Neural cell (in vitro differentiated cells): ENCODE data around the gene FBXO7. TPM values are rescaled to one million over a fixed set of nuclear protein-coding genes. Genes with fewer than 3 reads are reported as not detected.
A peak's percentile ranks its signal among the peaks of the same experiment; 100 is the strongest.

Experiments
- H2AFZ ChIP-seq: fragments of 200-600, 300-800 bp; sonication (generic), shearing (Covaris generic); 2 replicates; pipeline ENCODE4 v1.6.0; 2014; ENCODE audit warnings: low read depth, mild to moderate bottlenecking, antibody characterized with exemption, low read length, moderate library complexity
- H3F3A ChIP-seq: fragments of 200-600 bp; shearing (Covaris generic); 2 replicates; pipeline ENCODE4 v1.6.1; 2016; ENCODE audit warnings: mild to moderate bottlenecking, moderate library complexity, mixed read lengths, antibody characterized with exemption, low read length; ENCODE audit not compliant: insufficient read depth, poor library complexity, severe bottlenecking
- H3K27ac ChIP-seq: fragments of 200-600, 300-800 bp; sonication (generic), shearing (Covaris generic); 2 replicates; pipeline ENCODE4 v1.5.1; 2014; ENCODE audit warnings: mild to moderate bottlenecking, low read length, moderate library complexity
- H3K27me3 ChIP-seq: fragments of 300-800, 200-600 bp; sonication (generic), shearing (Covaris generic); 2 replicates; pipeline ENCODE4 v1.6.0; 2014; ENCODE audit warnings: mild to moderate bottlenecking, low read depth, low read length, moderate library complexity; ENCODE audit not compliant: insufficient read depth
- H3K36me3 ChIP-seq: fragments of 300-800, 200-600 bp; sonication (generic), shearing (Covaris generic); 2 replicates; pipeline ENCODE4 v1.5.1; 2014; ENCODE audit warnings: mild to moderate bottlenecking, antibody characterized with exemption, low read length, moderate library complexity; ENCODE audit not compliant: insufficient read depth
- H3K4me2 ChIP-seq: fragments of 300-800, 200-600 bp; sonication (generic), shearing (Covaris generic); 2 replicates; pipeline ENCODE4 v1.6.0; 2014; ENCODE audit warnings: mild to moderate bottlenecking, low read length
- H3K4me3 ChIP-seq: fragments of 300-800, 200-600 bp; sonication (generic), shearing (Covaris generic); 2 replicates; pipeline ENCODE4 v1.5.1; 2014; ENCODE audit warnings: mild to moderate bottlenecking, low read length, moderate library complexity
- H3K79me2 ChIP-seq: fragments of 200-600 bp; shearing (Covaris generic); replicated peaks from 2 replicates; pipeline ENCODE4 v1.6.0; 2014; ENCODE audit warnings: mild to moderate bottlenecking, low read length, moderate library complexity; ENCODE audit not compliant: insufficient read depth
- H3K9ac ChIP-seq: fragments of 300-800, 200-600 bp; sonication (generic), shearing (Covaris generic); 2 replicates; pipeline ENCODE4 v1.6.1; 2016; ENCODE audit warnings: mild to moderate bottlenecking, low read length, mixed read lengths
- H3K9me2 ChIP-seq: fragments of 200-600 bp; shearing (Covaris generic); 2 replicates; pipeline ENCODE4 v1.6.1; 2016; ENCODE audit warnings: mild to moderate bottlenecking, low read length, mixed read lengths; ENCODE audit not compliant: insufficient read depth
- H3K9me3 ChIP-seq: fragments of 200-600, 300-800 bp; sonication (generic), shearing (Covaris generic); 2 replicates; pipeline ENCODE4 v1.6.1; 2016; ENCODE audit warnings: mild to moderate bottlenecking, mixed run types, low read length, moderate library complexity, mixed read lengths
- H4K20me1 ChIP-seq: fragments of 200-600 bp; shearing (Covaris generic); 2 replicates; pipeline ENCODE4 v1.6.1; 2016; ENCODE audit warnings: mild to moderate bottlenecking, mixed run types; ENCODE audit not compliant: insufficient read depth
- EP300 ChIP-seq: fragments of 450-650 bp; conservative IDR thresholded peaks from 2 replicates; pipeline ENCODE4 v1.6.1; 2014; ENCODE audit warnings: antibody characterized with exemption, mild to moderate bottlenecking, moderate library complexity; ENCODE audit not compliant: poor library complexity, severe bottlenecking
- EZH2 ChIP-seq: fragments of 200-600, 300-800 bp; shearing (Covaris generic), sonication (generic); IDR thresholded peaks from 2 replicates; pipeline ENCODE4 v1.6.1; 2014; ENCODE audit warnings: antibody characterized with exemption, low read length, borderline replicate concordance, mild to moderate bottlenecking; ENCODE audit not compliant: insufficient read depth, poor library complexity, severe bottlenecking
- MXI1 ChIP-seq: fragments of 450-650 bp; conservative IDR thresholded peaks from 2 replicates; pipeline ENCODE4 v1.6.1; 2014; ENCODE audit warnings: antibody characterized with exemption, mild to moderate bottlenecking; ENCODE audit not compliant: poor library complexity, severe bottlenecking
- POLR2AphosphoS5 ChIP-seq: IDR thresholded peaks from 2 replicates; pipeline ENCODE4 v1.6.1; 2012
- RAD21 ChIP-seq: fragments of 450-650 bp; conservative IDR thresholded peaks from 2 replicates; pipeline ENCODE4 v1.6.1; 2014; ENCODE audit warnings: antibody characterized with exemption, mild to moderate bottlenecking, moderate library complexity
- SMC3 ChIP-seq: fragments of 450-650 bp; conservative IDR thresholded peaks from 2 replicates; pipeline ENCODE4 v1.6.1; 2014; ENCODE audit warnings: antibody characterized with exemption, mild to moderate bottlenecking, moderate library complexity; ENCODE audit not compliant: poor library complexity
- TAF1 ChIP-seq: IDR thresholded peaks from 2 replicates; pipeline ENCODE4 v1.6.1; 2012; ENCODE audit warnings: low read depth
- polyA plus RNA-seq: library from polyadenylated mRNA; depleted of rRNA; stranded (reverse); fragments of >200 nt; gene quantifications from 2 replicates; pipeline ENCODE4 v1.2.3, GENCODE V29; 2014
- TF ChIP-seq, protein P1 (sequence below): IDR thresholded peaks from 2 replicates; pipeline ENCODE4 v1.6.1; 2012; ENCODE audit warnings: borderline replicate concordance
- TF ChIP-seq, protein P2 (sequence below): fragments of 450-650 bp; IDR thresholded peaks from 2 replicates; pipeline ENCODE4 v1.5.1; 2014; ENCODE audit warnings: antibody characterized with exemption, mild to moderate bottlenecking, moderate library complexity; ENCODE audit not compliant: poor library complexity, severe bottlenecking

FBXO7 gene
- polyA plus RNA-seq, 1 donor from 2014 or later: 51.2 TPM

GRCh38 chr22:32531931-32532819 is 57.6 kb downstream of the FBXO7 start:
- Histone ChIP-seq H3K27me3 (no peaks in the 10 kb centered on the region), H3F3A (no peaks in the 10 kb centered on the region), H3K79me2 (no peaks in the 10 kb centered on the region), H3K4me3 (peak overlapping the region; percentile 33), H4K20me1 (no peaks in the 10 kb centered on the region), H2AFZ (peak overlapping the region; percentile 6), H3K4me2 (no peak overlapping the region), H3K27ac (no peak overlapping the region), H3K9me3 (no peaks in the 10 kb centered on the region), H3K36me3 (no peaks in the 10 kb centered on the region), H3K9ac (peak overlapping the region; percentile 45), H3K9me2 (no peaks in the 10 kb centered on the region)
- no peak for TF ChIP-seq EZH2
- TF ChIP-seq, protein P1, sequence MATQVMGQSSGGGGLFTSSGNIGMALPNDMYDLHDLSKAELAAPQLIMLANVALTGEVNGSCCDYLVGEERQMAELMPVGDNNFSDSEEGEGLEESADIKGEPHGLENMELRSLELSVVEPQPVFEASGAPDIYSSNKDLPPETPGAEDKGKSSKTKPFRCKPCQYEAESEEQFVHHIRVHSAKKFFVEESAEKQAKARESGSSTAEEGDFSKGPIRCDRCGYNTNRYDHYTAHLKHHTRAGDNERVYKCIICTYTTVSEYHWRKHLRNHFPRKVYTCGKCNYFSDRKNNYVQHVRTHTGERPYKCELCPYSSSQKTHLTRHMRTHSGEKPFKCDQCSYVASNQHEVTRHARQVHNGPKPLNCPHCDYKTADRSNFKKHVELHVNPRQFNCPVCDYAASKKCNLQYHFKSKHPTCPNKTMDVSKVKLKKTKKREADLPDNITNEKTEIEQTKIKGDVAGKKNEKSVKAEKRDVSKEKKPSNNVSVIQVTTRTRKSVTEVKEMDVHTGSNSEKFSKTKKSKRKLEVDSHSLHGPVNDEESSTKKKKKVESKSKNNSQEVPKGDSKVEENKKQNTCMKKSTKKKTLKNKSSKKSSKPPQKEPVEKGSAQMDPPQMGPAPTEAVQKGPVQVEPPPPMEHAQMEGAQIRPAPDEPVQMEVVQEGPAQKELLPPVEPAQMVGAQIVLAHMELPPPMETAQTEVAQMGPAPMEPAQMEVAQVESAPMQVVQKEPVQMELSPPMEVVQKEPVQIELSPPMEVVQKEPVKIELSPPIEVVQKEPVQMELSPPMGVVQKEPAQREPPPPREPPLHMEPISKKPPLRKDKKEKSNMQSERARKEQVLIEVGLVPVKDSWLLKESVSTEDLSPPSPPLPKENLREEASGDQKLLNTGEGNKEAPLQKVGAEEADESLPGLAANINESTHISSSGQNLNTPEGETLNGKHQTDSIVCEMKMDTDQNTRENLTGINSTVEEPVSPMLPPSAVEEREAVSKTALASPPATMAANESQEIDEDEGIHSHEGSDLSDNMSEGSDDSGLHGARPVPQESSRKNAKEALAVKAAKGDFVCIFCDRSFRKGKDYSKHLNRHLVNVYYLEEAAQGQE: no peak
- TF ChIP-seq MXI1: no peak
- TF ChIP-seq TAF1: no peak
- TF ChIP-seq EP300: no peak
- no peak for TF ChIP-seq SMC3
- no peak for TF ChIP-seq RAD21
- TF ChIP-seq POLR2AphosphoS5: no peak
- TF ChIP-seq, protein P2, sequence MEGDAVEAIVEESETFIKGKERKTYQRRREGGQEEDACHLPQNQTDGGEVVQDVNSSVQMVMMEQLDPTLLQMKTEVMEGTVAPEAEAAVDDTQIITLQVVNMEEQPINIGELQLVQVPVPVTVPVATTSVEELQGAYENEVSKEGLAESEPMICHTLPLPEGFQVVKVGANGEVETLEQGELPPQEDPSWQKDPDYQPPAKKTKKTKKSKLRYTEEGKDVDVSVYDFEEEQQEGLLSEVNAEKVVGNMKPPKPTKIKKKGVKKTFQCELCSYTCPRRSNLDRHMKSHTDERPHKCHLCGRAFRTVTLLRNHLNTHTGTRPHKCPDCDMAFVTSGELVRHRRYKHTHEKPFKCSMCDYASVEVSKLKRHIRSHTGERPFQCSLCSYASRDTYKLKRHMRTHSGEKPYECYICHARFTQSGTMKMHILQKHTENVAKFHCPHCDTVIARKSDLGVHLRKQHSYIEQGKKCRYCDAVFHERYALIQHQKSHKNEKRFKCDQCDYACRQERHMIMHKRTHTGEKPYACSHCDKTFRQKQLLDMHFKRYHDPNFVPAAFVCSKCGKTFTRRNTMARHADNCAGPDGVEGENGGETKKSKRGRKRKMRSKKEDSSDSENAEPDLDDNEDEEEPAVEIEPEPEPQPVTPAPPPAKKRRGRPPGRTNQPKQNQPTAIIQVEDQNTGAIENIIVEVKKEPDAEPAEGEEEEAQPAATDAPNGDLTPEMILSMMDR: no peak

DNA sequence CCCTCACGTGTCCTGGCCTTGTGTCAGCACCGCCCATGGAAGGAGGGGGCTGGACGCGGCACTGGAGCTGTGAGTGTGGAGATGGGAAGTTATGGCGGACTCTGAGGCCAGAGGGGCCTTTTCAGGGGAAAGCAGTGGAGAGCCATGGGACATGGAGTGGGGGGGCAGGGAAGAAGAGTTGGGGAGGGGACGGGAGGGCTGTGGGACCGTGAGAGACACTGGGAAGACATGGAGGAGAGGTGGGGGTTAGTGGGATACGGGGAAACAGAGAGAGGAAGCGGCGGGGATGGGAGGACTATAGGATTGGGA is 58.2 kb downstream of the FBXO7 start:
- no peak overlapping the region for H3K9ac ChIP-seq
- no peak overlapping the region for H2AFZ ChIP-seq
- H3K27ac ChIP-seq: no peak overlapping the region
- no peak overlapping the region for H3K4me2 ChIP-seq
- H3K36me3 ChIP-seq: no peaks in the 10 kb centered on the region
- no peak overlapping the region for H3K4me3 ChIP-seq
- no peaks in the 10 kb centered on the region for H4K20me1 ChIP-seq
- no peaks in the 10 kb centered on the region for H3K27me3 ChIP-seq
- no peaks in the 10 kb centered on the region for H3K9me2 ChIP-seq
- no peaks in the 10 kb centered on the region for H3K79me2 ChIP-seq
- TF ChIP-seq TAF1 (no peak), RAD21 (no peak), POLR2AphosphoS5 (no peak), EP300 (no peak), EZH2 (no peak), SMC3 (no peak)
- TF ChIP-seq, protein P1: no peak
- TF ChIP-seq, protein P2: no peak
- H3F3A ChIP-seq: no peaks in the 10 kb centered on the region
- H3K9me3 ChIP-seq: no peaks in the 10 kb centered on the region
